ENCODE data around the gene MT1F.

GRCh38 chr16:56626685-56627084, 31.1 kb upstream of the MT1F start:
- TF ChIP-seq ZNF274 (IDR thresholded peaks at IDR 0.05; ENCODE audit: low read depth, low read length) (no peak), SUZ12 (IDR thresholded peaks at IDR 0.05; ENCODE audit: extremely low read depth, insufficient read depth, insufficient read length) (no peak)

Data from NT2/D1 (cell line).